T-helper 2 cell treated with Interferon-gamma antibody and Interleukin-4, amounts not matched to agents 5 μg/mL and 100 μg/mL, for 36 hours (primary cell): Measurements from ENCODE around the gene RTL10.

Experiments used
- DNase-seq: peaks from one replicate; pipeline ENCODE4 v3.0.0; 2021; ENCODE audit warnings: low spot score
- H3K27ac Mint-ChIP-seq: one replicate; pipeline ENCODE4 v1.8.0; 2021; ENCODE audit warnings: mild to moderate bottlenecking, mixed read lengths
- H3K27me3 Mint-ChIP-seq: one replicate; pipeline ENCODE4 v1.8.0; 2021; ENCODE audit warnings: low read depth, mixed read lengths
- H3K36me3 Mint-ChIP-seq: one replicate; pipeline ENCODE4 v1.8.0; 2021; ENCODE audit warnings: low read depth, mixed read lengths
- H3K4me1 Mint-ChIP-seq: one replicate; pipeline ENCODE4 v1.8.0; 2021; ENCODE audit warnings: low read depth, mixed read lengths
- H3K4me3 Mint-ChIP-seq: one replicate; pipeline ENCODE4 v1.8.0; 2022; ENCODE audit warnings: mild to moderate bottlenecking, moderate library complexity, mixed read lengths
- H3K9me3 Mint-ChIP-seq: one replicate; pipeline ENCODE4 v1.8.0; 2021; ENCODE audit warnings: mixed read lengths

RTL10 gene

DNA sequence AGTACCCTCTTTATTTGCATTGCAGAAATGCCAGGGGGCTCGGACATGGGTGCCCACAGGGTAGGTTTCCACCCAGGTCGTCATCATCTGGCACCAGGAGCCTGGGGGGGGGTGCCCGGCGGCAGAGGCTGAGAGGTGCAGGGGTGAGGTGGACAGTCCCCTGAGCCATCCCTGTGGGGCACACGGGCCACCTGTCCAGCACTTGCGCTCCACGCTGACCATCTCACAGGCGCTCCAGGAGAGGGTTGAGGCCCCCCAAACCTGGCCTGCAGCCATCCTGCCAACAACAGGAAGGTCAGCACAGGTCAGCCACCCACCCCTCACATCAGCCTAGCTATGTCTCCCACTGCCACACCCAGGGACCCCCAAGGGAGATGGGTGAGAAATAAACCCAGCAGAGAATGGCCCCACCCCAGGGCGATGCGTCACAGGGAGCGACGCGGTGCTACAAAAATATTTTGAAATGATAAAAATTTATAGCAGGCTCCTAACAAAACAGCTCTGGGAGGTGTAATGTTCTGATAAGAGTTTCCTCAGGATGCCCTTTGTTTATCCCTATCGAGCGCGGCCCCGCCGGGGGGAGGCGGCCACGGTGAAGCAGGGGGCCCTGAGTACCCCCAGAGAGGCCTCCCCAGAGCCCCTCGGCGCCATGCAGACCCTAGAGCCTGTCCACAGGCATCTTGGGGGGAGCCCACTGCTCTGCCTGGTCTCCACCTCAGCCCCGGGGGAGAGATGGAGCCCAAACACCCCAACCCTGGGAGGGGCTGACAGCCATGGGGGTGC is 21.0 kb upstream of the RTL10 start:
- no peak for DNase-seq
- Mint-ChIP-seq H3K36me3 (no peaks in the 10 kb centered on the region), H3K4me1 (peaks cover 3% of the 10 kb centered on the region), H3K27ac (no peak overlapping the region), H3K27me3 (no peaks in the 10 kb centered on the region), H3K9me3 (no peaks in the 10 kb centered on the region), H3K4me3 (no peak overlapping the region)

DNA sequence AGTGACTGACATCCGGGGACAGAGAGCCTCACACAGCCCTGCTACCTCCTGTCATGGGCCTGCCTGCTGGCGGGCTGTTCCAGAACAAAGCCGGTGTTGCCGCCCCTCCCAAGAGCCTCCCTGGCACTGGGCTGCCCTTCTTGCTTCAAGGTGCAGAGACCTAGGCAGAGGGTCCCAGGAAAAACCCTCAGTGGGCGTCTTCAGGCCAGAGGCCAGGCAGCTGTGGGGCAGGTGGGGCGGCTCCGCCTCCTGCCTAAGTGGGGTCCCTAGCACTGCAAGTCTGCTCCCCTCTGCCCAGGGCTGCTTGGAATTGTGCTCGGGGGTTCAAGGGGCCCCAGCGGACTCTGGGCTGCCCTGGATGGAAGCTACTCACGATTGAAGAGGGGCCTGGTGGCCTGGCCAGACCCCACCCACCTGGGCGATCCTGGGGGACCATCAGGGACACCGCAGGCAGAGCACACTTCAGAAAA is 20.4 kb upstream of the RTL10 start:
- no peak for DNase-seq
- no peak overlapping the region for H3K4me3 Mint-ChIP-seq
- no peak overlapping the region for H3K27ac Mint-ChIP-seq
- no peaks in the 10 kb centered on the region for H3K27me3 Mint-ChIP-seq
- H3K36me3 Mint-ChIP-seq, result no peaks in the 10 kb centered on the region
- peaks cover 3% of the 10 kb centered on the region for H3K4me1 Mint-ChIP-seq
- H3K9me3 Mint-ChIP-seq, result no peaks in the 10 kb centered on the region

DNA sequence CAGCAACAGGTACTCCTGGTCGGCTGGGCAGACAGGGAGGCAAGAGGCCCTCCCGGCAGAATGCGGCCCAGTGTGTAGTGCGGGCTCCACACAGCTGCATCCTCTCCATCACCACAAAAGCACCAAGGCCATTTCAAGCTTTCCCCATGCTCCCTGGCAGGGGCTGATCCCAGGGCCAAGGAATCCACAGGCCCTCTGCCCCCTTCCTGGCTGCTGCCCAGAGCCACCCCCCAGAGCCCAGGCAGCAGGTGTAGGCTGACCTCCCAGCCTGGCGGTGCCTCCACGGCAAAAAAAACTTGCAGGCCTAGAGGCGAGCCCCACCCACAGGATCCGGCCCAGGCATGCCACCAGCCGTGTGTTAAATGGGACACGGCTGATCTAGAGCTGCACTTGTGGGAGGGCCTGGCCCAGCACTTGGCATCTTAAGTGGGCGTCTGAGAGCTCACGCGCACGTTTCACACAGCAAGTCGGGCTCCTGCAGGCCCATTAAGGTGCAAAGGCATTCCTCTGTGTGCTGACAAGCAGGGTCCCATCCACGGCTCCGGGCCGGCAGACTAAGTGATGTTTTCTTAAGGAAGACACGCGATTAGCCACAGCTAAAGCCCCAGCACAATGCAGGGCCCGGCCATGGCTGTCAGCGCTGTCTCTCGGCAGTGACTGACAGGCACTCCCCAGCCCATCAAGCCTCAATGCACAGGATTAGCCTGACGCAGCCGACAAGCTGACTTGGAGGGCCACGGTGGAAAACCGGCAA is 19.8 kb upstream of the RTL10 start:
- Mint-ChIP-seq H3K27ac (no peak overlapping the region), H3K9me3 (no peaks in the 10 kb centered on the region), H3K4me3 (no peak overlapping the region), H3K27me3 (no peaks in the 10 kb centered on the region), H3K36me3 (no peaks in the 10 kb centered on the region), H3K4me1 (peaks cover 3% of the 10 kb centered on the region)
- no peak for DNase-seq

DNA sequence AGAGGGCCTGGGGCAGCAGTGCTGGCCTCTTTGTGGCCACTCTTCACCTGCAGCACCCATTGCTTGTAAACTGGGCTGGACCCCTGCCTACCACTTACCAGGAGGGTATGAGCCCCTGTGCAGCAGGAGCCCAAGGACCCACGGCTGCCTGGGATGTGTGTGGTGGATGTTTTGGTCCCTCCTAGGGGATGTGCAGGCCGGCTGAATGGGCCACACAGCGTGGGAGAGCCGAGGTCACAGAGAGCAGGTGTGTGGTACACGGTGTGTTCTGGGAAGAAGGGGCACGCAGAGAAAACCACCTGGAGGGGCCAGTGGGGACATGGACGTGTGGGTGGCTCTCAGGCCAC is 19.3 kb upstream of the RTL10 start:
- Mint-ChIP-seq H3K27ac (no peak overlapping the region), H3K4me3 (no peak overlapping the region), H3K36me3 (no peaks in the 10 kb centered on the region), H3K4me1 (peaks cover 3% of the 10 kb centered on the region), H3K9me3 (no peaks in the 10 kb centered on the region), H3K27me3 (no peaks in the 10 kb centered on the region)
- no peak for DNase-seq

DNA sequence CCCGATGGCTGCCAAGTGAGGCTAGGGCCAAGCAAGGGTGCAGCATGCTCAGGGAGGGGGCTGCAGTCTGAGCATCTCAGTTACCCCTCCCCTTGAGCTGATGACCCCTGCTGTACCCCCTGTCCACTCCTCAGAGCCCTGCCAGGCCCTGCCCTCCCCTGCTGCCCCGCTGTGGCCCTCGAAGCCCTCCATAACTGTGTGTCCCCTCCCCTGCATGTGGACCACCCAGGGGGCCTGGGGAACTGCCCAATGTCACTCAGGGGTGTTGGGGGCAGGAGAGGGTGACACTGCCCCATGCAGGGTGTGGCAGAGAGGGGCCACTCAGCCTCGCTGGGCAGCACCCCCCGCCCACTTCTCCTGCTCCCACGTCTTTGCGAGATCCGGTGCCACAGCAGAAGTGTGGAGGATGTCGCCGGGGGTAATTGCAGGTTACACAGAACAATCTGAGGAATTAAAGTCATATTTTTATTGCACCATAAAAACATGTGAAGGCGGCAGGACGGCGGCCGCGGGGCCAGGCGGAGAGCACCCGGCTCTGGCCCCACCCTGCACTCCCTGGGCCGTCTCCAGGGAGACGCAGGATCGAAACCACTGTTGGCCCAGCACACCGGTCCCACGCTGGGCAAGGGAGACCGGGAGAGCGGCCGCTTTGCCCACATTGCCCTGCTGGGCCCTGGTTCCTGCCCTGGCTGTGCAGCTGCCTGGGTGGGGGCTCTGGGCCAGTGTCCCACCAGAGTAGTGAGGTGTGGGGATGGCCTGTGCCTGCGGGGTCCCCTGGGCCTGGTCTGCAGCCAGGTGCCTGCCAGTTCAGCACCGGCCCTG is 18.7 kb upstream of the RTL10 start:
- H3K36me3 Mint-ChIP-seq, result no peaks in the 10 kb centered on the region
- H3K9me3 Mint-ChIP-seq, result no peaks in the 10 kb centered on the region
- peaks cover 3% of the 10 kb centered on the region for H3K4me1 Mint-ChIP-seq
- H3K4me3 Mint-ChIP-seq, result no peak overlapping the region
- H3K27me3 Mint-ChIP-seq, result no peaks in the 10 kb centered on the region
- no peak overlapping the region for H3K27ac Mint-ChIP-seq
- no peak for DNase-seq

DNA sequence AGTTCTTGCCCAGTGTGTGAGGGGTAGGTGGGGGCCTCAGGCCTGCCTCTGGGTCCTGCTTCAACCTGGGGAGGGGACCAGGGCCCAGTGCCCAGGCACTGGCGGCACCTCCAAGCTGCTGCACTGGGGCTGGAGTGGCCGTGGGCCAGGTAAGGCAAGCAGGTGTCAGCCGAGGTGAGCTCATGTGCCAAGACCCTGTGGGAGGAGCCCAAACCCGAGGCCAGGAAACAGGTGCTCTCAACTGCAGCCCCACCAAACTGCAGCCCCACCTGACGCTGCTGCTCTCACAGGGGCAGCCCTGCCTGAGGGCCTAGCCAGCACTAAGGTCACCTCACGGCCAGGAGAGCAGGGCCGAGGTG is 18.1 kb upstream of the RTL10 start:
- Mint-ChIP-seq H3K4me1 (peaks cover 3% of the 10 kb centered on the region), H3K27me3 (no peaks in the 10 kb centered on the region), H3K36me3 (no peaks in the 10 kb centered on the region), H3K4me3 (no peak overlapping the region), H3K9me3 (no peaks in the 10 kb centered on the region), H3K27ac (no peak overlapping the region)
- no peak for DNase-seq

DNA sequence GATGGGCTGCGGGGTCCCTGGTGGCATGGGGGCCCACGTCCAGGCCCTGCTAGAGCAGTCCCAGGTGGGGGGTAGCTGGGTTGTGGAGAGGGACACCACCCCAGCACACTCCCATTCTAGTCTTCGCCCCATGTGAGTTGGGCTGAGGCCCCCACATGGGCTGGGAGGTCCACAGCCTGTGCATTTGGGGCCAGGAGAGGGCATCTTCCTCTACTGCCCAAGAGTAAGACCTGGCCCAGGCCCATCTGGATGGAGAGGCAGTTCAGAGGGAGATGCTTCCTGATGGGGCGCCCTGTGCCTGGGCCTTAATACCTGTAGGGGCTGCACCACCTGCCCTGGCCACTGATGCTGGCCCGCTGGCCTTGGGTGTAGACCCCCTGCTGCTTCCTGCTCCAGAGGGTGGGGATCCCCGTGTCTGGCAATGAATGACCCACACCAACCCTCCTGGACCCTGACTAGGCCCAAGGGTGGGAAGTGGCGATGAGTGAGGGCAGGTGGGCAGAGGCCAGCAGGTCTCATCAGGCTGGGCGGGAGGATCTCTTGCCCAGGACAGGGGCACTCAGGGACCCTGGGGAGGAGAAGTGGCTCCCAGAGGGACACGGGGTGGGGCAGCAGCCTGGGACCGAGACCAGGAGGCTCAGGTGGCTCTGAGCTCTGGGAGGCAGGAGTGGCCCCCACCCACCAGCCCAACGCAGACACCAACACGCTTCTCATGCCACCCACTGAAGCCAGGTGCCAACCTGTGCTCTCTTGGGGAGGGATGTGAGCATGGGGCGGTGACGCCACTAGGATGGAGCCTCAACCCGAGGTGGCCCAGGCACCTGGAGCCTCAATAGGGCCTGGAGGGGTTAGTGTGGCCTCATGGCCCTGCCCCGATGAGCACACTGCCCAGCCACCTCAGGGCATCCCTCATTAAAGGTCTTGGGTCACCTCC is 17.4 kb upstream of the RTL10 start:
- no peak for DNase-seq
- Mint-ChIP-seq H3K9me3 (no peaks in the 10 kb centered on the region), H3K4me3 (no peak overlapping the region), H3K36me3 (no peaks in the 10 kb centered on the region), H3K4me1 (peaks cover 3% of the 10 kb centered on the region), H3K27me3 (no peaks in the 10 kb centered on the region), H3K27ac (no peak overlapping the region)

DNA sequence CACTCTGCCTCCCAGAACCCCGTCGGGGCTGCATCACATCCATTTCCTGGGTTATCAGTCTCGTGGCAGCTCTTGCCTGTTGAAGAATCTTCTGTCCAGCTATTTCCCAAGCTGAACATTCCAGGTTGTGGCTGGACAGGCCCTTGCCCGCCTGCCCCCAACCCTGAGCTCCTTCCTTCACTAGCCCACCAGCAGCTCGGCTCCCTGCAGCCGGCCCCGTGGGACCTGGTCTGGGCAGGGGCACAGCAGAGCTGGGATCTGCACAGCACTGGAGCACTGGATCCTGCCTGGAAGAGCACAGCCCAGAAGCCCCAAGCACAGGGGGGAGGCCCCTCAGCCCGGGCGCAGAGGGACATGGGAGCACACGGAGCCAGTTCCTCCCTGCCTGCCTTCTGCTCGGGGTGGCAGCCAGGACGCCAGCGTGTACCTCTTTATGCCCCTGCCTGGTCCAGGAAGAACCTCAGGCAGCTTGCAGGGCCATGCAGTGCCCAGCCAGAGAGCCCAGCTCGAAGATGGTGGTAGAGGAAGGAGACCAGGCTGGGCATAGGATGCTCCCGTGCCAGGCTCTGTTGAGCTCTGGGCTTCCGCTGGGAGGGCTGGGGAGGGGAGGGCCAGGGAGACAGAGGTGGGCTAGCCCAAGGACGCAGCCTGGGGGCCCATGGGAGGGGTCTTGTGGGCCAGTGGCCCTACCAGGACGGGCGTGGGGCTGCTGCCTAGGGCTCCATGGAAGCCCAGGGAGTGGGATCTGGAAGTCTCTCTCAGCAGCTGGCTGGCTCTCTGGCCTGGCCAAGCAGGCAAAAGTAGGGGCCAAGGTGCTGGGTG is 16.6 kb upstream of the RTL10 start:
- no peaks in the 10 kb centered on the region for H3K9me3 Mint-ChIP-seq
- peaks cover 3% of the 10 kb centered on the region for H3K4me1 Mint-ChIP-seq
- H3K4me3 Mint-ChIP-seq, result no peak overlapping the region
- no peak overlapping the region for H3K27ac Mint-ChIP-seq
- no peak for DNase-seq
- H3K36me3 Mint-ChIP-seq, result no peaks in the 10 kb centered on the region
- no peaks in the 10 kb centered on the region for H3K27me3 Mint-ChIP-seq

DNA sequence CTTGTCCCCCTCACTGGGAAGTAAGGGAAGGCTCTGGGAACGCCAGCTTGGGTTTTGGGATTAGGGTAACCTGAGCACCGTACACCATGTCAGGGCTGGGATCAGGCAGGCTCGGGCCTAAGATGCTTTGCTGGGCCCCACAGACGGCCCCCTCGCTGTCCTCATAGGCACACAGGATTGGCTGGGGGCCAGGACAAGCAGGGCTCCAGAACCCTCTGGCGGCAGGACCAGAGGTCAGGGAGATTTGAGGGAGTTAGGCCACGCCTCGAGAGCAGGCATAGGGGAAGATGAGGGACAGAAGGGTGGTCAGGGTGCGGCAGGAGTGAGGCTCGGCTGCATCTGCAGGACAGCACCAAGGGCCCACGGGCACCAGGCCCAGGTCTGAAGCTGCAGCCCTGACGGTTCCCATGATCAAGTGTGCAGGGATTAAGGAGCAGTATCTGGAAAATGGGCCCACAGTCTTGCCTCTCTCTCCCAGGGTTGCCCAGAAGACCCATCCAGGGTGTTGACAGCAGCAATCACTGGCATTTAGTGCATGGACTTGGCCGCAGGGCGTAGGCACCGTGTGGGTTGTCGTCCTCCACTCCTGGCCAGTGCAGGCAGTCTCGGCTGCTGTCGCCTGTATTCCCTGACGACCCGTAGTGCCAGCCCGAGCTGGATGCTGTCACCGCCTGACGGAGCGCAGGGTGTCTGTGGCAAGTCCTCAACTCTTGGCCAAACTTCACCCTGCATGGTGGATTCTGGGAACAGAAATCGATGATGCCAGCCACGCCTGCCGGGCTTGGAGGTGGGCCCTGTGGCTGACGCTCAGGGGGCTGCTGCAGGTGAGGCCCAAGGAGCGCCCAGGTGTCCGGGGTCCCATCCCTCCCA is 15.7 kb upstream of the RTL10 start:
- Mint-ChIP-seq H3K9me3 (no peaks in the 10 kb centered on the region), H3K27ac (no peak overlapping the region), H3K27me3 (no peaks in the 10 kb centered on the region), H3K4me1 (peaks cover 3% of the 10 kb centered on the region), H3K36me3 (no peaks in the 10 kb centered on the region), H3K4me3 (no peak overlapping the region)
- DNase-seq, result no peak

DNA sequence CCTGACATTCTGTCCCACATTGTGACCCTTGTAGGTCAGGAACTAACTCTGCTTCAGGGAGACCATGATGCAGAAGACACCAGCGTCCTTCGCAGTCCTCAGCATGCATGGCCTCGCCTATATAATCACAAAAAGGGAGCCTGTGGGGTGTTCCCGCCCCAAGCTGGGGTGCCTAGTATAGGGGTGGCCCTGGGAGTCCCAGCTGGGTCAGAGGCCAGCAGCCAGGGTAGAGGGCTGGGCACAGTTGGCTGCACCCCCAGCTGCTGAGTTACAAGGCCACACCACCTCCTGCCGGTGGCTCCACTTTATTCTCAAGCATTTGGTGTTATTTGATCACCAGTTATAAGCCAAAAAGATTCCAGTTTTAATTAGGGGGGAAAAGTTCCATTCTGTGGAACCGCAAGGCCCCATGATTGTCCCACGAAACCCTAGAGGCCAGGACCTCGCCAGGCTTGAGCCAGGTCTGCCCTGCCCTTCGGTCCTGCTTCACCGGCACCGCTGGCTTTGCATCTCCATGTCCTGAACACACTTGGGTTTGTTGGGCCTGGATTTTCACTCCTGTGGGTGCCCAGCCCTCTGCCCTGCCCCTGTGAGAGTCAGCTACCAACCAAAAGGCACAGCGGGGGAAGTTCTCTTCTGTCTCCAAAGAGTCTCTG is 15.0 kb upstream of the RTL10 start:
- Mint-ChIP-seq H3K4me3 (no peak overlapping the region), H3K27ac (no peak overlapping the region), H3K36me3 (no peaks in the 10 kb centered on the region), H3K9me3 (no peaks in the 10 kb centered on the region), H3K4me1 (peaks cover 3% of the 10 kb centered on the region), H3K27me3 (no peaks in the 10 kb centered on the region)
- no peak for DNase-seq

DNA sequence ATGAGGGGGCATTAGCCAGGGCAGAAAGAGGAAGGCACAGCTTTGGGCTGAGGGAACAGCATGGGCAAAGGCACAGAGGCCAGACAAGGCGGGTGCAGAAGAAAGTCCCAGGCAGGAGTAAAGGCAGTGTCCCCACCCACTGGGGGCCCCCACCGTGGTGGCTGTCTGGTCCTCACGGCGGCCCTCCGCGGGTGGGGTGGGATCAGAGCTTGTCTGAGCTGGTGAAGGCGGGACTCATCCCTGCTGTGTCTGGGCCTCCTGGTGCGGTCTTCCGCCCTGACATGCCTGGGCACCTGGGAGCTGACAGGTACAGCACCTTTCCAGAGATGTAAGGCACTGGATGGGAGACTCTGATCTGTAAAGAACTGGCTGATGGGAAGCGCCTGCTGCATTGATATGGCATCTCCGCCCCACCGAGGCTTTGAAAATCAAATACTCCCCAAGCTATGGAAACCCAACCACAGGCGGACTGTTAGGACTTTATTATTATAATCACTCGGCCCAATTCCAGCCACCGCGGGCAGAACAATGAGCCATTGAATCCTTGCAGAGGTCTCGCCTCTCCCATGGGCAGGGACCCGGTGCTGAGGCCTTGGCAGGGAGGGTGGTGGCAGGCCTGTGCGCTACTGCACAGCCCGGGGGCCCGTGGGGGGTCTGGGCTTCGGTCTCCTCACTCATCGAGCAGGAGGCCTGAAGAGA is 14.2 kb upstream of the RTL10 start:
- no peak overlapping the region for H3K27ac Mint-ChIP-seq
- no peaks in the 10 kb centered on the region for H3K36me3 Mint-ChIP-seq
- no peak overlapping the region for H3K4me3 Mint-ChIP-seq
- no peaks in the 10 kb centered on the region for H3K9me3 Mint-ChIP-seq
- no peaks in the 10 kb centered on the region for H3K27me3 Mint-ChIP-seq
- no peak for DNase-seq
- H3K4me1 Mint-ChIP-seq, result no peaks in the 10 kb centered on the region
